ENCODE measurements around the gene CD164L2. TPM values are rescaled to one million over a fixed set of nuclear protein-coding genes. Genes with fewer than 3 reads are reported as not detected.
A peak's percentile ranks its signal among the peaks of the same experiment; 100 is the strongest.

The CD164L2 gene
- total RNA-seq, 1 donor from 2014 or later, result not detected

DNA sequence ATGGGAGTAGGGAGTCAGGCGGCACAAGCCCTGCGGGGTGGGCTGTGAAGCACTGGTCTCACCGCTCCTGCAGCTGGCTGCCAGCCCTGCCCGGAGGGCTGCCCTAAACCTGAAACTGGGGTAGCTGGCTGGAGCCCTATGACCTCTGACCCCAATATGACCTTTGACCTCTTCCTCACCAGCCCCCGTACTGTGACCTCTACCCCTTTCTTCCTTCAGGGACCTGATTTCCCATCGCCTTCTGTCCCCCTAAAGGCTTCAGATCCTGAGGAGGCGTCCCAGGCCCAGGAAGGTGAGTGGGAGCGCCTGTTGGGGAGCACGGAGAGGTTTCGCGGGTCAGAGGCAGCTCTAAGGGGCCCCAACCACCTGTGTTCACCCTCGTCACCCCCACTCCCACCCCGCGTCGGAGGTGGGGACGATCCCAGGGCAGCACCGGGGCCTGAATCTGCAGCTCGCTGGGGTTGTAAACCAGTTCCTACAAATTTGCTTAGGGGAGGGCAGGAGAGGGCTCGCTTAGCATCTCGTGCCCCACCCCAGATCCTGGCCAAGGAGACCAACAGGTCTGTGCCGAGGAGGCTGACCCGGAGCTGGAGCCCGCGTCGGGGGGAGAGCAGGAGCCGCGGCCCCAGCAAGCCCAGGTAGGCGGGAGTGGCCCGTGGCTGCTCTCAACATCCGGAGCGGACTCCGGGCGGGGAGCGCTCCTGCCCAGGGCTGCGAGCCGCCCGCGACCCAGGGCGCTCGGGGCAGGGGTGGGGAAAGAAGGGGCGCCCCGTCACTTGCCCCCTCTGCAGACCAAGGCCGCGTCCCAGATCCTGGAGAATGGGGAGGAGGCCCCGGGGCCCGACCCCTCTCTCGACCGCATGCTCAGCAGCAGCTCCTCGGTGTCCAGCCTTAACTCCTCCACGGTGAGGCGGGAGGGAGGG is 34.0 kb downstream of the CD164L2 start:
- Mint-ChIP-seq H3K27me3 (no peaks in the 10 kb centered on the region), H3K4me1 (peaks cover 14% of the 10 kb centered on the region), H3K9me3 (no peaks in the 10 kb centered on the region), H3K27ac (no peak overlapping the region), H3K4me3 (peak overlapping the region; percentile 51), H3K36me3 (ENCODE audit: low read depth) (peaks cover 21% of the 10 kb centered on the region)
- DNase-seq, result peak; percentile 82
- intact Hi-C loops (cut with micrococcal nuclease), result loop anchor here (1.0 kb wide), 1 partner anchor 8 kb away; no protein-coding TSS in a partner anchor

- no peak for DNase-seq
- intact Hi-C loops (cut with micrococcal nuclease), result no loop called here
- H3K27ac Mint-ChIP-seq, result no peak overlapping the region
- H3K4me1 Mint-ChIP-seq, result peaks cover 32% of the 10 kb centered on the region
- H3K9me3 Mint-ChIP-seq, result no peaks in the 10 kb centered on the region
- no peak overlapping the region for H3K4me3 Mint-ChIP-seq
- H3K27me3 Mint-ChIP-seq, result no peaks in the 10 kb centered on the region
- peaks cover 20% of the 10 kb centered on the region for H3K36me3 Mint-ChIP-seq (ENCODE audit: low read depth)
Measured at GRCh38 chr1:27346991-27347624, 36.0 kb downstream of the CD164L2 start.

DNA sequence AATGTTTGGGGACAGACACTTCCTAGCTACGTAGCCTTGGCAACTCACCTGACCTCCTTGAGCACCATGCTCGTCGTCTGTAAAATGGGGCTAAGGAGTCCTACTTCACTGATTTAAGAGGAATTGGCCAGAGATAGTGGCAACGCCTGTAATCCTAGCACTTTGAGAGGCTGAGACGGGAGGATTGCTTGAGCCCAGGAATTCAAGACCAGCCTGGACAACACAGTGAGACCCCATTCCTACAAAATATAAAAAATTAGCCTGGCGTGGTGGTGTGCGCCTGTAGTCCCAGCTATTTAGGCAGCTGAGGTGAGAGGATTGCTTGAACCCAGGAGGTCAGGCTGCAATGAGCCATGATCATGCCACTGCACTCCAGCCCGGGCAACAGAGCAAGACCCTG is 36.8 kb downstream of the CD164L2 start:
- intact Hi-C loops (cut with micrococcal nuclease), result no loop called here
- H3K4me3 Mint-ChIP-seq, result peak overlapping the region; percentile 26
- peak overlapping the region; percentile 34 for H3K27ac Mint-ChIP-seq
- H3K27me3 Mint-ChIP-seq, result no peaks in the 10 kb centered on the region
- H3K9me3 Mint-ChIP-seq, result no peaks in the 10 kb centered on the region
- no peak for DNase-seq
- peaks cover 19% of the 10 kb centered on the region for H3K36me3 Mint-ChIP-seq (ENCODE audit: low read depth)
- peaks cover 39% of the 10 kb centered on the region for H3K4me1 Mint-ChIP-seq

GRCh38 chr1:27345272-27345671 is 37.9 kb downstream of the CD164L2 start:
- Mint-ChIP-seq H3K36me3 (ENCODE audit: low read depth) (peaks cover 19% of the 10 kb centered on the region), H3K4me3 (peak overlapping the region; percentile 27), H3K27me3 (no peaks in the 10 kb centered on the region), H3K4me1 (peaks cover 47% of the 10 kb centered on the region), H3K27ac (no peak overlapping the region), H3K9me3 (no peaks in the 10 kb centered on the region)
- no peak for DNase-seq
- intact Hi-C loops (cut with micrococcal nuclease), result no loop called here

DNA sequence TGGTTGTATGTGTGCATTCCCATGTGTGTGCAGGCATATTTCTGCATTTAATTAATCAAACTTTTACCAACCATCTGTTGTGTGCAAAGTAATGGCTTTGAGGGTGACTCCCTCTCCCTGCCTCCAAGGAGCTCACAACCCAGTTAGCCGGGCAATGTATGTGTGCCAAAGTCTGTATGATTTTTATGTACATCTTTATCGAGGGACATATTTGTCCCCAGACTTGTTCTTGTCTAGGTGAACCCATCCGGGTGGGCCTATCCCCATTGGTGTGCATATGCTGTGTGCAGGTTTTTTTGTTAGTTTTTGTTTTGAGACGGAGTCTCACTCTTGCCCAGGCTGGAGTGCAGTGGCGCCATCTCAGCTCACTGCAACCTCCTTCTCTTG is 39.5 kb downstream of the CD164L2 start:
- peak overlapping the region; percentile 87 for H3K27ac Mint-ChIP-seq
- no peaks in the 10 kb centered on the region for H3K27me3 Mint-ChIP-seq
- peaks cover 21% of the 10 kb centered on the region for H3K36me3 Mint-ChIP-seq (ENCODE audit: low read depth)
- H3K4me3 Mint-ChIP-seq, result peak overlapping the region; percentile 86
- DNase-seq, result peak; percentile 70
- intact Hi-C loops (cut with micrococcal nuclease), result no loop called here
- H3K9me3 Mint-ChIP-seq, result no peaks in the 10 kb centered on the region
- H3K4me1 Mint-ChIP-seq, result peaks cover 62% of the 10 kb centered on the region

DNA sequence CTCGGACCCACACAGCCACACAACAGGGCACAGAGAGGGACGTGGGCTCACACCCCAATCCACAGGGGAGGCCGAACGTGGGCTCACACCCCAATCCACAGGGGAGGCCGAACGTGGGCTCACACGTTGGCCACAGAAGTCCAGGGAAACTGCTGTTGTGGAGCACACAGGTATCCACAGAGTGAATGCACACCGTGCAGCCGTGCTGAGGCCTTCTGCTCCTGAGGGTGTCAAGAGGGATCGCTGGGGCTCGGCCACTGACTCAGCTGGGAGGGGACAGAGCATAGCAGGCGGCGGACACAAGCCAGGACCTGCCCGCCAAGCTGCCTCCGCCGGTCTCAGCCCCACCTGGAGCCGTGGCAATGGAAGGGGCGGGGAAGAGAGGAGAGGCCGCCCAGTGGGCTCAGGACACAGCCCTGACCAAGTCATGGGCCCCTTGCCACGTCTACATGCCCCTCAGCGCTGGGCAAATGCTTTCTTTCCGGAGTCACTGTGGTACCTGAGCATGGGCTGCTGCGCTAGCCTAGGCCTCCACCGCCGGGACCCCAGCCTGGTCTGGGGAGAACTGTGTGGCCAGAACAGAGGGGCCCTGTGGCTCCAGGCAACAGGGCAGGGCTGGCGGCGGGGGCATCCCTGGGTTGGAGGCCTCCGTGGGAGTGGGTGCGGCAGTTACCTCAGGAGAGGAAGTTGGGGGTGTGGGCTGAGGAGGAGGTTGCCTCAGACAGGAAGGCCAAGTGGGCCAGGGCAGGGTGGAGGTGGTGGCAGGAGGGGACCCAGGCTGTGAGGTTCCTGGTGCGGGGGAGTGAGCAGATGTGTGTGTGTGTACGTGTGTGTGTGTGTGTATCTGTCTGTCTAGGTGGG is 40.1 kb downstream of the CD164L2 start:
- H3K27ac Mint-ChIP-seq, result peak overlapping the region; percentile 87
- peaks cover 19% of the 10 kb centered on the region for H3K36me3 Mint-ChIP-seq (ENCODE audit: low read depth)
- peak; percentile 93 for DNase-seq
- peak overlapping the region; percentile 86 for H3K4me3 Mint-ChIP-seq
- H3K27me3 Mint-ChIP-seq, result no peaks in the 10 kb centered on the region
- H3K4me1 Mint-ChIP-seq, result peaks cover 61% of the 10 kb centered on the region
- H3K9me3 Mint-ChIP-seq, result no peaks in the 10 kb centered on the region
- intact Hi-C loops (cut with micrococcal nuclease), result no loop called here

GRCh38 chr1:27342391-27342777 is 40.7 kb downstream of the CD164L2 start:
- H3K36me3 Mint-ChIP-seq (ENCODE audit: low read depth), result peaks cover 18% of the 10 kb centered on the region
- H3K27me3 Mint-ChIP-seq, result no peaks in the 10 kb centered on the region
- H3K4me1 Mint-ChIP-seq, result peaks cover 59% of the 10 kb centered on the region
- H3K27ac Mint-ChIP-seq, result peak overlapping the region; percentile 87
- intact Hi-C loops (cut with micrococcal nuclease), result no loop called here
- H3K4me3 Mint-ChIP-seq, result peak overlapping the region; percentile 86
- peak; percentile 77 for DNase-seq
- H3K9me3 Mint-ChIP-seq, result no peaks in the 10 kb centered on the region

- Mint-ChIP-seq H3K4me3 (peak within 1 kb of the TSS; percentile 86), H3K27me3 (no peaks in the 10 kb centered on the region), H3K27ac (peak within 1 kb of the TSS; percentile 87), H3K4me1 (peaks cover 59% of the 10 kb centered on the region), H3K9me3 (no peaks in the 10 kb centered on the region), H3K36me3 (ENCODE audit: low read depth) (peaks cover 18% of the 10 kb centered on the region)
- peak; percentile 90 for DNase-seq
- intact Hi-C loops (cut with micrococcal nuclease), result loop anchor here (1.0 kb wide), 2 partner anchors 8 to 19 kb away; partner anchors contain the start of gene TMEM222
Measured at GRCh38 chr1:27341525-27342252, 41.4 kb downstream of the CD164L2 start, which contains the start of gene SYTL1. Gene SYTL1, plus strand, starts transcription at chr1:27342022. Its CDS starts 3,313 bp downstream, at chr1:27345335.

- peaks cover 20% of the 10 kb centered on the region for H3K36me3 Mint-ChIP-seq (ENCODE audit: low read depth)
- H3K4me3 Mint-ChIP-seq, result no peak overlapping the region
- intact Hi-C loops (cut with micrococcal nuclease), result no loop called here
- no peak for DNase-seq
- peak overlapping the region; percentile 46 for H3K27ac Mint-ChIP-seq
- H3K27me3 Mint-ChIP-seq, result no peaks in the 10 kb centered on the region
- H3K4me1 Mint-ChIP-seq, result peaks cover 49% of the 10 kb centered on the region
- H3K9me3 Mint-ChIP-seq, result no peaks in the 10 kb centered on the region
Measured at GRCh38 chr1:27339213-27339612, 43.9 kb downstream of the CD164L2 start.

- no peak overlapping the region for H3K4me3 Mint-ChIP-seq
- H3K36me3 Mint-ChIP-seq (ENCODE audit: low read depth), result peaks cover 24% of the 10 kb centered on the region
- H3K27me3 Mint-ChIP-seq, result no peaks in the 10 kb centered on the region
- no peaks in the 10 kb centered on the region for H3K9me3 Mint-ChIP-seq
- H3K4me1 Mint-ChIP-seq, result peaks cover 44% of the 10 kb centered on the region
- intact Hi-C loops (cut with micrococcal nuclease), result no loop called here
- DNase-seq, result no peak
- H3K27ac Mint-ChIP-seq, result peak overlapping the region; percentile 46
Measured at GRCh38 chr1:27338751-27339150, 44.4 kb downstream of the CD164L2 start.

DNA sequence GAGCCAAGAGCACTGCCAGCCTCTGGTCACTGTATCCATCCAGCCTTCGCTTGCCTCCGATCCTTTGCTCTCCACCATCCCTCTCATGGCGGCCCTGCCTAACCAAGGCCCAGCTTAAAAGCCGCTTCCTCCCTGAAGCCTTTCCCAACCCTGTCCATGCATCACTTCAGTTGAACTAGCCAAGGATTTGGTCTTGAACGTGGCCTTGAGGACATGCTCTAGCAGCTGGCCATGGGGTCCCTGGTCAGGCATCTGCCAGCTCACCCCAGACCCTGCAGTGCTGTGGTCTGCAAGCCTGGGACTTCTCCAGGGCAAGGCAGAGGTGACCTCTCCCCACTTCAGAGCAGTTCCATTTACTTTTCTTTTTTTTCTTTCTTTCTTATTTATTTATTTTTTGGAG is 46.4 kb downstream of the CD164L2 start:
- no peak for DNase-seq
- H3K36me3 Mint-ChIP-seq (ENCODE audit: low read depth), result peaks cover 36% of the 10 kb centered on the region
- H3K27me3 Mint-ChIP-seq, result no peaks in the 10 kb centered on the region
- peaks cover 35% of the 10 kb centered on the region for H3K4me1 Mint-ChIP-seq
- intact Hi-C loops (cut with micrococcal nuclease), result no loop called here
- no peaks in the 10 kb centered on the region for H3K9me3 Mint-ChIP-seq
- no peak overlapping the region for H3K27ac Mint-ChIP-seq
- H3K4me3 Mint-ChIP-seq, result no peak overlapping the region

DNA sequence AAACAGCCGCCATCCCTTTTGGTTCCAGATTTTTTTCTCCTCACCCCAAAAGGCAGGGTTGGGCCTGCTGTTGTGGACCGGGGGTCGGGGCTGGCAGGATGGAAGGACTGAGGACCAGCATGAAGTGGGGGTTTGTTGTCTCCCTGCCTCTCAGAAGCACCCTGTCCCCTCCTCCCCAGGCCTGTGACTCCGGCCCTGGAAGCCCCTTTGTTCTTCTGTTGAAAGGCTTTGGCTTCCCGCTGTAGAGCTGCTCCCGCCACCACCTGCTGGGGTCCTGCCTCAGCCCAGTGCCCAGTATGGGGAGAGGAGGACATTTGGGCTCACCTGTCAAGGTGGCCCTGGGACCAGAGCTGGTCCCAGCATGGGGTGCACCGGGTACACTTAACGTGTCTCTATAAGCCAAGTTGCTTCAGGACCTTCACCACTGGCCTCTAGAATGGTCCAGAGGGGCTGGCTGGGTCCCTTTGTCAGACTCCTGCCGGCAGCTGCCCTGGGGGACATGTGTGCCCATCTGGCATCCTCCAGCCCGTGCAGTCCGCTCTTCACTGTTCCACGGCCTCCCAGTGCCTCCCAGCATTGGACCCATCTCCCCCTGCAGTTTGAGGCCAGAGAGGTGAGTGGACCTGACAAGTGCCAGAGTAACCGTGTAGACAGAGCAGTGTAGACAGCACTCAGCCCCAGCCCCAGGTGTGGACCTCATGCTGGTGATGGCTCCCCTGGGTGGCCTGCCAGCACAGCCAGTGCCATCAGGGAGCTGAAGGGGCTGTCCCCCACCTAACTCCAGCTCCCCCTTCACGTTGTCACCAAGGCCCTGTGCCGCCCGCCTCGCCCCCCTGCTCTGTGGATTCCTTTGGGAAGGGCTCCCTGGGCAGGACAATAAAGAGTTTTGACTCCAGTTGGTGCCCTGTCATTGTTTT is 47.4 kb downstream of the CD164L2 start:
- intact Hi-C loops (cut with micrococcal nuclease), result no loop called here
- Mint-ChIP-seq H3K4me1 (peaks cover 29% of the 10 kb centered on the region), H3K4me3 (no peak overlapping the region), H3K9me3 (no peaks in the 10 kb centered on the region), H3K27ac (no peak overlapping the region), H3K36me3 (ENCODE audit: low read depth) (peaks cover 42% of the 10 kb centered on the region), H3K27me3 (no peaks in the 10 kb centered on the region)
- no peak for DNase-seq

All from activated CD4-positive, alpha-beta T cell treated with anti-CD3 and anti-CD28 coated beads, Interleukin-2, amount 10 ng/mL, durations not matched to agents 24 days and 14 days (primary cell).